Eye (tissue), 1 donor: ENCODE results near the gene CLC.
"Not testable (repeated sequence)": the region's sequence is repeated elsewhere in the genome, so short reads cannot be mapped to it uniquely, and the experiment has no call there.

Experiments
- DNase-seq: peaks from one replicate; pipeline ENCODE4 v3.0.0-alpha.2; 2015

Gene CLC

GRCh38 chr19:39737891-39738290 is at the start of gene CLC:
CLC (minus strand) TSS chr19:39738029; CDS start chr19:39737952, 77 bp downstream.
- DNase-seq = no peak

- no peak for DNase-seq
Measured at GRCh38 chr19:39780894-39781293, 43.1 kb upstream of the CLC start.

- no peak for DNase-seq
Measured at GRCh38 chr19:39778763-39779162, 40.9 kb upstream of the CLC start, which contains the start of gene LEUTX. LEUTX (plus strand) TSS chr19:39778854; CDS start chr19:39778921, 67 bp downstream.

GRCh38 chr19:39768786-39769185 is 31.0 kb upstream of the CLC start:
- peak; percentile 15 for DNase-seq

- DNase-seq = no peak
Measured at GRCh38 chr19:39768334-39768733, 30.5 kb upstream of the CLC start.

- DNase-seq = peak; percentile 76
Measured at GRCh38 chr19:39765091-39766076, 27.6 kb upstream of the CLC start.

- DNase-seq = not testable (repeated sequence)
Measured at GRCh38 chr19:39761851-39762250, 24.0 kb upstream of the CLC start.

GRCh38 chr19:39759457-39760184 is 21.8 kb upstream of the CLC start:
- no peak for DNase-seq

- no peak for DNase-seq
Measured at GRCh38 chr19:39754971-39755370, 17.1 kb upstream of the CLC start.

- DNase-seq = no peak
Measured at GRCh38 chr19:39754544-39754943, 16.7 kb upstream of the CLC start.

- no peak for DNase-seq
Measured at GRCh38 chr19:39752795-39753194, 15.0 kb upstream of the CLC start.

- DNase-seq = no peak
Measured at GRCh38 chr19:39752390-39752789, 14.6 kb upstream of the CLC start.

- no peak for DNase-seq
Measured at GRCh38 chr19:39749981-39750380, 12.2 kb upstream of the CLC start.

- DNase-seq = no peak
Measured at GRCh38 chr19:39746836-39747529, 9.2 kb upstream of the CLC start.

GRCh38 chr19:39745643-39746042 is 7.8 kb upstream of the CLC start:
- DNase-seq = no peak

GRCh38 chr19:39740395-39740794 is 2.6 kb upstream of the CLC start:
- DNase-seq = no peak

GRCh38 chr19:39738814-39739213 is 985 bp upstream of the CLC start:
- no peak for DNase-seq

GRCh38 chr19:39737351-39737750 is 478 bp downstream of the CLC start:
- no peak for DNase-seq

- DNase-seq = no peak
Measured at GRCh38 chr19:39736088-39736487, 1.7 kb downstream of the CLC start.

- DNase-seq = no peak
Measured at GRCh38 chr19:39735688-39736087, 2.1 kb downstream of the CLC start.

- no peak for DNase-seq
Measured at GRCh38 chr19:39733841-39734240, 4.0 kb downstream of the CLC start.

- DNase-seq = no peak
Measured at GRCh38 chr19:39731685-39732084, 6.1 kb downstream of the CLC start.

GRCh38 chr19:39729594-39729993 is 8.2 kb downstream of the CLC start:
- no peak for DNase-seq
